ENCODE data around the gene QSER1. TPM values are rescaled to one million over a fixed set of nuclear protein-coding genes. Genes with fewer than 3 reads are reported as not detected.

The QSER1 gene
- polyA plus RNA-seq, 1 donor (not counting 4 experiments of a cell fraction or from before 2014, with no cell fraction given) = 14.7 TPM

GRCh38 chr11:33016654-33017053 lies 124.0 kb downstream of the QSER1 start:
- no peaks in the 10 kb centered on the region for H3K9me1 ChIP-seq (ENCODE audit: control insufficient read depth, extremely low read depth, insufficient read depth, low read length)
- peak; percentile 5 for FAIRE-seq
- peak overlapping the region; percentile 79 for H3K27ac ChIP-seq (ENCODE audit: control insufficient read depth, insufficient read depth, low read length)
- H3K79me2 ChIP-seq (ENCODE audit: control insufficient read depth, insufficient read depth, low read length) = peaks cover 50% of the 10 kb centered on the region
- peak overlapping the region; percentile 60 to 94 (median 93) for H3K4me3 ChIP-seq (ENCODE audit: control insufficient read depth in 2 of 3, extremely low read depth in 1 of 3, insufficient read depth in 2 of 3, low read depth in 1 of 3, low read length in 3 of 3)
- peak overlapping the region; percentile 86 for H3K9ac ChIP-seq (ENCODE audit: control insufficient read depth, extremely low read depth, insufficient read depth, low read length)
- H4K20me1 ChIP-seq (ENCODE audit: control insufficient read depth, extremely low read depth, insufficient read depth, low read length) = no peaks in the 10 kb centered on the region
- H3K36me3 ChIP-seq (ENCODE audit: control insufficient read depth in 2 of 2, extremely low read depth in 1 of 2, insufficient read depth in 2 of 2, low read length in 2 of 2) = no peaks in the 10 kb centered on the region
- H3K4me1 ChIP-seq (ENCODE audit: control insufficient read depth, extremely low read depth, insufficient read depth, low read length) = peaks cover 27% of the 10 kb centered on the region
- H3K4me2 ChIP-seq (ENCODE audit: control insufficient read depth, extremely low read depth, insufficient read depth, low read depth, low read length) = peak overlapping the region; percentile 98
- no peaks in the 10 kb centered on the region for H3K27me3 ChIP-seq (ENCODE audit: control insufficient read depth, extremely low read depth, insufficient read depth, low read length)
- TF ChIP-seq CTCF (optimal IDR thresholded peaks at IDR 0.05 in 1 of 3, IDR thresholded peaks at IDR 0.05 in 1 of 3, conservative IDR thresholded peaks at IDR 0.05 in 1 of 3; ENCODE audit: extremely low read depth in 1 of 3, insufficient read depth in 2 of 3, low read length in 3 of 3) = no peak
- no peak for TF ChIP-seq EZH2 (IDR thresholded peaks at IDR 0.05; ENCODE audit: low read length)
- no peak overlapping the region for H2AFZ ChIP-seq (ENCODE audit: control insufficient read depth, low read length)
- DNase-seq (ENCODE audit: low read depth, low spot score) = no peak
- no peaks in the 10 kb centered on the region for H3K9me3 ChIP-seq (ENCODE audit: control insufficient read depth, low read depth, low read length)
- dilution Hi-C loops (cut with MboI; ENCODE audit: extremely low pct_ligation_motif_present, low sequenced_read_pairs) = no loop called here

DNA sequence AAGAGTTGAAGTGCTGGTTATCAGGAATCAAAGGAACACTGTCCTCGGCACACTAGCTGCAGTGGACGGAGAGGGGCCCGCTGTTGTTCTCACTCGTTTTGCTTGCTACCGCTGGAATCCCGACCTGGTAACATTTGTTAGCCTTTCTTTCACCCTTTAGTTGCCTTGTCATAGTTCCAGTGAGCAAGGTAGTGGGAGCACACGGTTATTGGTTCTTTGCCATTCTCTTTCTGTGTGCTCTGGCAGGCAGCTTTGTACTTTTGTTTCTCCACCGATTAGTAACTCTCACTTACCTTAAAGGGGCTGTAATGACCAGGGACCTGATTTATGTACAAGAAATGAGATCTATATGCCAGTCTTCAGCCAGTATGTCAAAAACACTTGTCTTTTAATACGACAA lies 124.9 kb downstream of the QSER1 start:
- dilution Hi-C loops (cut with MboI; ENCODE audit: extremely low pct_ligation_motif_present, low sequenced_read_pairs) = no loop called here
- Histone ChIP-seq H3K4me3 (ENCODE audit: control insufficient read depth in 2 of 3, extremely low read depth in 1 of 3, insufficient read depth in 2 of 3, low read depth in 1 of 3, low read length in 3 of 3) (peak overlapping the region; percentile 60 to 94 (median 93)), H3K27me3 (ENCODE audit: control insufficient read depth, extremely low read depth, insufficient read depth, low read length) (no peaks in the 10 kb centered on the region), H3K9me1 (ENCODE audit: control insufficient read depth, extremely low read depth, insufficient read depth, low read length) (no peaks in the 10 kb centered on the region), H3K9me3 (ENCODE audit: control insufficient read depth, low read depth, low read length) (no peaks in the 10 kb centered on the region), H3K27ac (ENCODE audit: control insufficient read depth, insufficient read depth, low read length) (no peak overlapping the region), H3K79me2 (ENCODE audit: control insufficient read depth, insufficient read depth, low read length) (peaks cover 57% of the 10 kb centered on the region), H4K20me1 (ENCODE audit: control insufficient read depth, extremely low read depth, insufficient read depth, low read length) (no peaks in the 10 kb centered on the region), H3K9ac (ENCODE audit: control insufficient read depth, extremely low read depth, insufficient read depth, low read length) (peak overlapping the region; percentile 48), H3K36me3 (ENCODE audit: control insufficient read depth in 2 of 2, extremely low read depth in 1 of 2, insufficient read depth in 2 of 2, low read length in 2 of 2) (no peaks in the 10 kb centered on the region), H2AFZ (ENCODE audit: control insufficient read depth, low read length) (no peak overlapping the region), H3K4me1 (ENCODE audit: control insufficient read depth, extremely low read depth, insufficient read depth, low read length) (peaks cover 19% of the 10 kb centered on the region), H3K4me2 (ENCODE audit: control insufficient read depth, extremely low read depth, insufficient read depth, low read depth, low read length) (peak overlapping the region; percentile 98)
- DNase-seq (ENCODE audit: low read depth, low spot score) = no peak
- TF ChIP-seq CTCF (optimal IDR thresholded peaks at IDR 0.05 in 1 of 3, IDR thresholded peaks at IDR 0.05 in 1 of 3, conservative IDR thresholded peaks at IDR 0.05 in 1 of 3; ENCODE audit: extremely low read depth in 1 of 3, insufficient read depth in 2 of 3, low read length in 3 of 3) (no peak), EZH2 (IDR thresholded peaks at IDR 0.05; ENCODE audit: low read length) (no peak)
- no peak for FAIRE-seq

All from keratinocyte (primary cell).